ENCODE results near the gene PGA5. TPM values are rescaled to one million over a fixed set of nuclear protein-coding genes. Genes with fewer than 3 reads are reported as not detected.
A peak's percentile ranks its signal among the peaks of the same experiment; 100 is the strongest.

Gene PGA5
- total RNA-seq, 2 donors from 2014 or later, result not detected

GRCh38 chr11:61292356-61292755 lies 51.4 kb downstream of the PGA5 start:
- intact Hi-C loops (cut with DNase I), result no loop called here
- Histone ChIP-seq H3K9ac (ENCODE audit: low read depth in 2 of 2, low read length in 2 of 2) (no peak overlapping the region), H3K9me3 (no peaks in the 10 kb centered on the region), H3K27me3 (peaks cover 20% of the 10 kb centered on the region), H3K36me3 (no peaks in the 10 kb centered on the region), H3K4me3 (no peak overlapping the region), H3K4me1 (peaks cover 11% of the 10 kb centered on the region), H3K27ac (no peak overlapping the region)
- no peak for DNase-seq
- TF ChIP-seq, protein P1, sequence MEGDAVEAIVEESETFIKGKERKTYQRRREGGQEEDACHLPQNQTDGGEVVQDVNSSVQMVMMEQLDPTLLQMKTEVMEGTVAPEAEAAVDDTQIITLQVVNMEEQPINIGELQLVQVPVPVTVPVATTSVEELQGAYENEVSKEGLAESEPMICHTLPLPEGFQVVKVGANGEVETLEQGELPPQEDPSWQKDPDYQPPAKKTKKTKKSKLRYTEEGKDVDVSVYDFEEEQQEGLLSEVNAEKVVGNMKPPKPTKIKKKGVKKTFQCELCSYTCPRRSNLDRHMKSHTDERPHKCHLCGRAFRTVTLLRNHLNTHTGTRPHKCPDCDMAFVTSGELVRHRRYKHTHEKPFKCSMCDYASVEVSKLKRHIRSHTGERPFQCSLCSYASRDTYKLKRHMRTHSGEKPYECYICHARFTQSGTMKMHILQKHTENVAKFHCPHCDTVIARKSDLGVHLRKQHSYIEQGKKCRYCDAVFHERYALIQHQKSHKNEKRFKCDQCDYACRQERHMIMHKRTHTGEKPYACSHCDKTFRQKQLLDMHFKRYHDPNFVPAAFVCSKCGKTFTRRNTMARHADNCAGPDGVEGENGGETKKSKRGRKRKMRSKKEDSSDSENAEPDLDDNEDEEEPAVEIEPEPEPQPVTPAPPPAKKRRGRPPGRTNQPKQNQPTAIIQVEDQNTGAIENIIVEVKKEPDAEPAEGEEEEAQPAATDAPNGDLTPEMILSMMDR (IDR thresholded peaks at IDR 0.05), result no peak

GRCh38 chr11:61293867-61294716 lies 53.1 kb downstream of the PGA5 start:
- TF ChIP-seq, protein P1 (IDR thresholded peaks at IDR 0.05), result no peak
- Histone ChIP-seq H3K36me3 (no peaks in the 10 kb centered on the region), H3K27ac (no peak overlapping the region), H3K9ac (ENCODE audit: low read depth in 2 of 2, low read length in 2 of 2) (peak overlapping the region; percentile 40 to 50), H3K27me3 (peaks cover 20% of the 10 kb centered on the region), H3K4me3 (peak overlapping the region; percentile 58), H3K4me1 (peaks cover 11% of the 10 kb centered on the region), H3K9me3 (no peaks in the 10 kb centered on the region)
- no peak for DNase-seq
- intact Hi-C loops (cut with DNase I), result no loop called here

DNA sequence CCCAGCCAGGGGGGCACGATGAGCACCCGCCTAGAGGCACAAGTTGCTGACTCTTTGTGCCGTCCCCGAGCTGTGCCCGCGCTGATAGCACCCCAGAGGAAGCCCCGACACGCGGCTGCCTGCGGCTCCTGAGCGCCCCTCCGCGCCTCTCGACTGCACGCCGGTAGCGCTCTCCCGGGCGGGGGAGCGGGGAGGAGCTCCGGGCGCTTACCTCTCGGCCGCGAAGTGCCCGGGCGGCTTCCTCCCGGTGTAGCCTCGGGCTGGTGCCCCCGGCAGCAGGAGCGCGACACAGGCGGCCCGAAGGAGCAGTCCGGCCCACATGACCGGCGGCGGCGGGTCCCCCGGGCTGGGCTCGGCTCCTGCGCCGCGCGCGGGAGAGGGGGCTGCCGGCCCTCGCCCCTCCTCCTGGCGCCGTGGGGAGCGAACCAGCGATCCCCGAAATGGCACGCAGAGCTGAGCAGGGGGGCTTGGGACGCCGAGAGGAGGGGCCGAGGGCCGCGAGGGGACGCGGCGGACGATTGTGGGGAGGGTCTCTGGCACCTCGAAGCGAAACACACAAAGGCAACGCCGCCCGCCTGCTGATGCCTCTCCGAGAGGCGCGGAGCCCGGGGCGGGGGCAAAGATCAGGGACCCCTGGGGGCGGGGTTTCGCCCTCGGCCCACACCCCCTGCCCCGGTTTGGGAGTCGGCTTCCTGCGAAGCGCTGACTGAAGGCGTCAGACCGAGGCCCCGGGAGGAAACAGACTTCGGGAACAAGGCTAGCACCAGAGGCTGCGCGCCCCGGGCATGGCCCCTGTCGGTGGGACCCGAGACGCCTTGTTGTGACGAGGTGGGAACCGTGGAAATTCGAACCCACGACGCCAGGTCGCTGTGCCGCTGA lies 54.0 kb downstream of the PGA5 start, which contains the start of gene VWCE:
TSS of gene VWCE (minus strand) at position 600 of the 879 bp plus-strand sequence. CDS start at position 321, 279 bp downstream.
- Histone ChIP-seq H3K4me1 (peaks cover 11% of the 10 kb centered on the region), H3K4me3 (peak within 1 kb of the TSS; percentile 58), H3K9me3 (no peaks in the 10 kb centered on the region), H3K27me3 (peaks cover 20% of the 10 kb centered on the region), H3K36me3 (peaks cover 5% of the 10 kb centered on the region), H3K9ac (ENCODE audit: low read depth in 2 of 2, low read length in 2 of 2) (peak within 1 kb of the TSS; percentile 40 to 43), H3K27ac (no peak within 1 kb of the TSS)
- TF ChIP-seq, protein P1 (IDR thresholded peaks at IDR 0.05), result no peak
- intact Hi-C loops (cut with DNase I), result no loop called here
- DNase-seq, result peak; percentile 48

- H3K9me3 ChIP-seq, result no peaks in the 10 kb centered on the region
- no peak for DNase-seq
- H3K9ac ChIP-seq (ENCODE audit: low read depth in 2 of 2, low read length in 2 of 2), result peak overlapping the region in 1 of 2 donors; percentile 23
- intact Hi-C loops (cut with DNase I), result no loop called here
- peaks cover 20% of the 10 kb centered on the region for H3K27me3 ChIP-seq
- peaks cover 8% of the 10 kb centered on the region for H3K36me3 ChIP-seq
- H3K27ac ChIP-seq, result no peak overlapping the region
- peaks cover 11% of the 10 kb centered on the region for H3K4me1 ChIP-seq
- TF ChIP-seq, protein P1 (IDR thresholded peaks at IDR 0.05), result no peak
- no peak overlapping the region for H3K4me3 ChIP-seq
Measured at GRCh38 chr11:61295596-61295926, 54.6 kb downstream of the PGA5 start.

- no peaks in the 10 kb centered on the region for H3K9me3 ChIP-seq
- H3K4me1 ChIP-seq, result peaks cover 11% of the 10 kb centered on the region
- no peak overlapping the region for H3K9ac ChIP-seq (ENCODE audit: low read depth in 2 of 2, low read length in 2 of 2)
- H3K36me3 ChIP-seq, result peaks cover 12% of the 10 kb centered on the region
- H3K27me3 ChIP-seq, result peaks cover 20% of the 10 kb centered on the region
- H3K4me3 ChIP-seq, result no peak overlapping the region
- TF ChIP-seq, protein P1 (IDR thresholded peaks at IDR 0.05), result no peak
- DNase-seq, result no peak
- no peak overlapping the region for H3K27ac ChIP-seq
- intact Hi-C loops (cut with DNase I), result no loop called here
Measured at GRCh38 chr11:61297341-61297740, 56.4 kb downstream of the PGA5 start.
